AG04449 (cell line): ENCODE results near the gene DOCK2.
A peak's percentile ranks its signal among the peaks of the same experiment; 100 is the strongest.
"Not testable (repeated sequence)": the region's sequence is repeated elsewhere in the genome, so short reads cannot be mapped to it uniquely, and the experiment has no call there.

Source experiments
- CTCF ChIA-PET: fragments of 350-600 bp; formaldehyde crosslinking; extraction: SDS; loops from one replicate; lab custom pipeline; 2021; ENCODE audit warnings: antibody characterized with exemption; lab: Yijun Ruan, JAX
- POLR2A ChIA-PET: fragments of 400-600, 350-600 bp; formaldehyde crosslinking; extraction: SDS; loops from one replicate; lab custom pipeline; 2020; ENCODE audit warnings: antibody characterized with exemption, inconsistent platforms; lab: Yijun Ruan, JAX
- DNase-seq: peaks from one replicate; pipeline ENCODE4 v3.0.0-alpha.2; 2010; ENCODE audit warnings: low read depth, low spot score
- H3K4me3 ChIP-seq: 2 replicates; pipeline ENCODE4 v1.5.1; 2011; ENCODE audit warnings: low read depth, mild to moderate bottlenecking, control low read depth, low read length
- TF ChIP-seq, protein P1 (sequence below): IDR thresholded peaks from one replicate; pipeline ENCODE4 v1.5.1; 2011; ENCODE audit warnings: mild to moderate bottlenecking, moderate library complexity, low read length, control low read depth, inconsistent platforms; ENCODE audit not compliant: insufficient read depth; ENCODE audit errors: missing control alignments

Gene DOCK2

DNA sequence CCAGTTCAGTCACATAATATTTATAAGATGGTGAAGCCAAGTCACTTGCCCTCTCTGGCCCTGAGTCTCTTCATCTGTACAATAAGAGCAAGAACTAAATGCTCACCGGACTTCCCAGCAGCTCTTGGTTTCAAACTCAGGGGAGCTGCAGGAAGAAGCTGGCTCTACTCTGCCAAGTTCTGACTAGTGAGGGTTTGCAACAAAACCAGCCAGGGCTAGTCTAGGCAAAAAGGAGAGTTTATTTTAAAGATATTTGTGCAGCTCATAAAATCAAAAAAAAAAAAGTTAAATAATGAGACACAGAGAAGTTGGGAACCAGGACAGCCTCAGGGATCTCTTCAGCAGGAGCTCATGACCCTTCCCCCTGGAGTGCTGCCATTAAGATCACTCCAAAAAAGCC is 107.3 kb downstream of the DOCK2 start:
- TF ChIP-seq, protein P1, sequence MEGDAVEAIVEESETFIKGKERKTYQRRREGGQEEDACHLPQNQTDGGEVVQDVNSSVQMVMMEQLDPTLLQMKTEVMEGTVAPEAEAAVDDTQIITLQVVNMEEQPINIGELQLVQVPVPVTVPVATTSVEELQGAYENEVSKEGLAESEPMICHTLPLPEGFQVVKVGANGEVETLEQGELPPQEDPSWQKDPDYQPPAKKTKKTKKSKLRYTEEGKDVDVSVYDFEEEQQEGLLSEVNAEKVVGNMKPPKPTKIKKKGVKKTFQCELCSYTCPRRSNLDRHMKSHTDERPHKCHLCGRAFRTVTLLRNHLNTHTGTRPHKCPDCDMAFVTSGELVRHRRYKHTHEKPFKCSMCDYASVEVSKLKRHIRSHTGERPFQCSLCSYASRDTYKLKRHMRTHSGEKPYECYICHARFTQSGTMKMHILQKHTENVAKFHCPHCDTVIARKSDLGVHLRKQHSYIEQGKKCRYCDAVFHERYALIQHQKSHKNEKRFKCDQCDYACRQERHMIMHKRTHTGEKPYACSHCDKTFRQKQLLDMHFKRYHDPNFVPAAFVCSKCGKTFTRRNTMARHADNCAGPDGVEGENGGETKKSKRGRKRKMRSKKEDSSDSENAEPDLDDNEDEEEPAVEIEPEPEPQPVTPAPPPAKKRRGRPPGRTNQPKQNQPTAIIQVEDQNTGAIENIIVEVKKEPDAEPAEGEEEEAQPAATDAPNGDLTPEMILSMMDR = no peak
- ChIA-PET POLR2A (interaction anchor here (0.7 kb wide), 1 partner anchor 9 kb away, joined by 3 read pairs; no protein-coding TSS in a partner anchor), CTCF (interaction anchor here (1.7 to 5.9 kb wide), 3 partner anchors 9 to 236 kb away, joined by 7 to 36 read pairs (median 17); partner anchors contain the start of gene INSYN2B)
- DNase-seq = no peak
- no peak overlapping the region for H3K4me3 ChIP-seq

DNA sequence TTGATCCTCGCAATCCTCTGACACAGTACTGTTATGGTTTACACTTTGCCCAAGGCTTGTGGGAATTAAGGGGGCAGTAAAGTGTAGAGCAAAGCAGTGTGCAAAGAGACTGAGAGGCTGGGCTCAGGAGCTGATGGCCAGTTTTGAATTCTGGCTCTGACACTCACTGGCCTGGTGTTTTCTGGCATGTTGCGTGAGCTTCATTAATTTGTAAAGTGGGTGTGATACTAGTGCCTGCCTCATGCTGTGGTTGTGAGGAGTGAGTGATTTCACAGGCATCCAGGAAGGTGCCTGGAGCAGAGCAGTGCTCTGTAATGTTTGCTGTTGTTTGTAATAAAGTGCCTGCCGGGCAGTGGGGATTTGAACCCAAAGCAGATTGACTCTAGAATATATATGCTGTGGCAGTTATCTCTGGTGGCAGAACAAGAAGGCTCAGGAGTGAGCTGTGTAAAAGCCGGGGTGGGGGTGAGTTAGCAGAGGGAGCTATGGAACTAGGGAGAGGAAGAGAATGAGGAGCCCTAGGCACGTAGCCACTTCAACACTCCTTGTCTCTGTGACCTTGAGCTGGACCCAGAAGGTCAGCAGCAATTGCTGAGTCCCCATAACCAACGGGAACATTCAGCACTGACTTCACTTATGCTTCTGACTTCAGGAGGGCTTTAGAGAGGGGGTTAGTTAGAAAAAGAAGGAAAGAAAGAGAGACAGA is 108.5 kb downstream of the DOCK2 start:
- H3K4me3 ChIP-seq = no peak overlapping the region
- ChIA-PET CTCF (interaction anchor here (0.9 to 5.9 kb wide), 4 partner anchors 15 to 326 kb away, joined by 3 to 17 read pairs (median 8); partner anchors contain the start of gene INSYN2B), POLR2A (no interaction called here)
- TF ChIP-seq, protein P1 = no peak
- DNase-seq = peak; percentile 40

DNA sequence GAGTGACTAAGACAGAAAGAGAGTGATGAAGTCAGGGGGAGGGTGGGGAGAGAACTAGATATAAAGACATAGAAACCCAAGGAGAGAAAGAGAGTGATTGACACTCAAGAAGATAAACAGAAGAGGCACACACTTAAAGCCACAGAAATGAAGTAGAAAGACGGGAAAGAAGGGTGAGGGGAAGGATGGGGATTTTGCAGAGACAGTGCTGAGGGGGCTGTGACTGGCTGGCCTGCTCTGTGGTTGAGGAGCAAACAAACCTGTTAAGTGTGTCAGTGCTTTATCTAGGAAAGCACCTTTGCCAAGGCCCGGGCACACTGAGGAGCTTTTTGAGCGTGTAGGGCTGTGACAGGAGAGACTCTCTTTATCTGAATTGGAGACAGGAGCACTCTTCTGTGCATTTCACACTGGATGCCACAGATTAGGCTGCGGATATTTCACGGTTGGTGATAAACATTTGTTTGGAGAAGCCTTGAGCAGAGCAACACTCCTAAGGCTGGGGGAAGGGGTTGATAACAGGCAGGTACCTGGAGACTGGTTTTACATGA is 109.1 kb downstream of the DOCK2 start:
- ChIA-PET POLR2A (no interaction called here), CTCF (interaction anchor here (2.1 to 5.9 kb wide), 2 partner anchors 14 to 44 kb away, joined by 10 to 17 read pairs; no protein-coding TSS in a partner anchor)
- no peak overlapping the region for H3K4me3 ChIP-seq
- no peak for DNase-seq
- TF ChIP-seq, protein P1 = no peak

DNA sequence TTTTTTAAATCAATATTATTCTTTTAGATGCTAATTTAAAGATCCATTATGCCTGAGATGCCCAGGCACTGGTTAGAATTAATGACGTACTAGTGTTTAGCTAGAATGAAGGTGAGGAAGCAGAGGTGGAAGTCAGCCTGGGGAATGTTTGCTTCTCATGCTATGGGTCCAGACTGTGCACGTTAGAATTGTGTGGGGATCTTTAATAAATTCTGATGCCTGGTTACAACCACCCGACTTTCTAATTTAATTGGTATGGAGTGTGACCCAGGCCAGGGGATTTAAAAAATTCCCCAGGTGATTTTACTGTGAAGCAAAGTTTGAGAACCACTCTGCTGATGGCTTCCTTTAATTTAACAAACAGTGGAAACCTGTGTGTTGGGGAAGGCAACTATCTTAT is 111.1 kb downstream of the DOCK2 start:
- H3K4me3 ChIP-seq = no peak overlapping the region
- CTCF ChIA-PET = interaction anchor here (0.6 to 1.4 kb wide), 2 partner anchors 43 to 232 kb away, joined by 3 to 5 read pairs; partner anchors contain the start of gene INSYN2B
- POLR2A ChIA-PET = interaction anchor here (0.6 kb wide), 1 partner anchor 155 kb away, joined by 3 read pairs; no protein-coding TSS in a partner anchor
- no peak for DNase-seq
- TF ChIP-seq, protein P1 = no peak

DNA sequence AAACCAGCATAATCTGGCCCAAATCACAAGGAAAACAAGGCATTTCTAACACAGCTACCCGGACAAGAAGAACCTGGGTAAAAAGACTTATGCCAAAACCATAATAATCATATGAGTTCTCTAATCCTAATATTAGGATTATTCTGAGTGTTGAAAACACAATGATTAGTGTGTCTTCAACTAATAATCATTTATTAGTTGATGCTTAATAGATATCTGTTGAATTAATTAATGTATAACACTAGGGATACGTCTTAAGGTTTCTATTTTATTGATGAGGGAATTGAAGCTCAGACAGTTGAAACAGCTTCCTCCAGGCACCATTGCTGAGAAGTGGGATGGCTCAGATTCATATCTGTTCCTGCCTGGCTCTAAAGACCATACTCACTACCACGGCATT is 112.2 kb downstream of the DOCK2 start:
- TF ChIP-seq, protein P1 = no peak
- POLR2A ChIA-PET = no interaction called here
- no peak overlapping the region for H3K4me3 ChIP-seq
- no peak for DNase-seq
- CTCF ChIA-PET = interaction anchor here (1.0 to 1.4 kb wide), 2 partner anchors 10 to 231 kb away, joined by 4 to 5 read pairs; partner anchors contain the start of gene INSYN2B

DNA sequence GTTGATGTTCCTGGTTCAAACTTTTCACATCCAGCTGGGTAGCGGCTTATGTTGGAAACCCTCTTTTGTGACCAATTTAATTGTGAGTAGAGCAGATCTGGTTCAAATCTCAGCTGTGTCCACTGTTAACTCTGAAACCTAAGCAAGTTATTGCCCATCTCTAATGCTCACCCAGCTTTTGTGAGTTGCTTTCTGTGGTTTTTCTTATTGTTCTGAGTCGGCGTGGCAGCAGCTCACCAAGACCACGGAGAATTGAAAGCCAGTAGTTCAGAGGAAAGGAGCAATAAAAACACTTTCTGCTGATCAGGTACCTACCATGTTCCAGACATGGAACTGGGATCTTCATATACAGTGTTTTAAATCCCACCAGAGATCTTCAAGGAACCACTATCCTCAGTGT is 114.4 kb downstream of the DOCK2 start:
- ChIA-PET POLR2A (no interaction called here), CTCF (interaction anchor here (1.4 to 4.3 kb wide), 2 partner anchors 229 to 320 kb away, joined by 4 to 23 read pairs; partner anchors contain the start of gene INSYN2B)
- TF ChIP-seq, protein P1 = no peak
- no peak for DNase-seq
- H3K4me3 ChIP-seq = no peak overlapping the region

DNA sequence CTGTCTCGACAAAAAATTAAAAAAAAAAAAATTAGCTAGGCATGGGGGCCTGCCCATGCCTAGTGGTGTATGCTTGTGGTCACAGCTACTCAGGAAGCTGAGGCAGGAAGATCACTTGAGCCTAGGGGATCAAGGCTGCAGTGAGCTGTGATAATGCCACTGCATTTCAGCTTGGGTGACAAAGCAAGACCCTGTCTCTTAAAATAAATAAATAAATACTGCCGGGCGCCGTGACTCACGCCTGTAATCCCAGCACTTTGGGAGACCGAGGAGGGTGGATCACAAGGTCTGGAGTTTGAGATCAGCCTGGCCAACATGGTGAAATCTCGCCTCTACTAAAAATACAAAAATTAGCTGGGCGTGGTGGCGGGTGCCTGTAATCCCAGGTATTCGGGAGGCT is 115.5 kb downstream of the DOCK2 start:
- POLR2A ChIA-PET, DNase-seq, H3K4me3 ChIP-seq: not testable (repeated sequence)
- CTCF ChIA-PET = interaction anchor here (1.7 to 4.3 kb wide), 2 partner anchors 9 to 227 kb away, joined by 7 to 23 read pairs; partner anchors contain the start of gene INSYN2B
